Measurements from ENCODE around the gene ANKRD33B.
"Not testable (repeated sequence)": the region's sequence is repeated elsewhere in the genome, so short reads cannot be mapped to it uniquely, and the experiment has no call there.

The ANKRD33B gene

GRCh38 chr5:10563945-10564837, at the start of gene ANKRD33B:
Gene ANKRD33B, plus strand, starts transcription at chr5:10564070. Its CDS starts 398 bp downstream, at chr5:10564468.
- H3K27me3 Mint-ChIP-seq (ENCODE audit: low read depth) = peaks cover 26% of the 10 kb centered on the region
- H3K27ac Mint-ChIP-seq = peak within 1 kb of the TSS; percentile 83
- H3K36me3 Mint-ChIP-seq (ENCODE audit: low read depth) = no peaks in the 10 kb centered on the region
- no peaks in the 10 kb centered on the region for H3K9me3 Mint-ChIP-seq
- DNase-seq (ENCODE audit: low spot score) = peak; percentile 78
- H3K4me3 Mint-ChIP-seq = peak within 1 kb of the TSS; percentile 86
- peaks cover 21% of the 10 kb centered on the region for H3K4me1 Mint-ChIP-seq (ENCODE audit: low read depth)

GRCh38 chr5:10514572-10514971, 49.3 kb upstream of the ANKRD33B start:
- DNase-seq (ENCODE audit: low spot score); H3K4me1 Mint-ChIP-seq (ENCODE audit: low read depth); H3K36me3 Mint-ChIP-seq (ENCODE audit: low read depth); H3K27ac Mint-ChIP-seq; H3K27me3 Mint-ChIP-seq (ENCODE audit: low read depth); H3K4me3 Mint-ChIP-seq; H3K9me3 Mint-ChIP-seq: not testable (repeated sequence)

GRCh38 chr5:10515492-10515891, 48.4 kb upstream of the ANKRD33B start:
- Mint-ChIP-seq H3K27me3 (ENCODE audit: low read depth) (peaks cover 5% of the 10 kb centered on the region), H3K9me3 (peaks cover 4% of the 10 kb centered on the region), H3K4me1 (ENCODE audit: low read depth) (no peaks in the 10 kb centered on the region), H3K27ac (no peak overlapping the region), H3K4me3 (no peak overlapping the region), H3K36me3 (ENCODE audit: low read depth) (no peaks in the 10 kb centered on the region)
- DNase-seq (ENCODE audit: low spot score) = no peak

GRCh38 chr5:10518347-10518746, 45.5 kb upstream of the ANKRD33B start:
- Mint-ChIP-seq H3K9me3 (peaks cover 4% of the 10 kb centered on the region), H3K27me3 (ENCODE audit: low read depth) (peaks cover 5% of the 10 kb centered on the region), H3K36me3 (ENCODE audit: low read depth) (no peaks in the 10 kb centered on the region), H3K4me1 (ENCODE audit: low read depth) (no peaks in the 10 kb centered on the region), H3K27ac (no peak overlapping the region), H3K4me3 (no peak overlapping the region)
- no peak for DNase-seq (ENCODE audit: low spot score)

- H3K27me3 Mint-ChIP-seq (ENCODE audit: low read depth) = peaks cover 5% of the 10 kb centered on the region
- peaks cover 4% of the 10 kb centered on the region for H3K9me3 Mint-ChIP-seq
- DNase-seq (ENCODE audit: low spot score) = no peak
- H3K27ac Mint-ChIP-seq = no peak overlapping the region
- no peaks in the 10 kb centered on the region for H3K36me3 Mint-ChIP-seq (ENCODE audit: low read depth)
- H3K4me1 Mint-ChIP-seq (ENCODE audit: low read depth) = no peaks in the 10 kb centered on the region
- no peak overlapping the region for H3K4me3 Mint-ChIP-seq
Measured at GRCh38 chr5:10519729-10520128, 44.1 kb upstream of the ANKRD33B start.

DNA sequence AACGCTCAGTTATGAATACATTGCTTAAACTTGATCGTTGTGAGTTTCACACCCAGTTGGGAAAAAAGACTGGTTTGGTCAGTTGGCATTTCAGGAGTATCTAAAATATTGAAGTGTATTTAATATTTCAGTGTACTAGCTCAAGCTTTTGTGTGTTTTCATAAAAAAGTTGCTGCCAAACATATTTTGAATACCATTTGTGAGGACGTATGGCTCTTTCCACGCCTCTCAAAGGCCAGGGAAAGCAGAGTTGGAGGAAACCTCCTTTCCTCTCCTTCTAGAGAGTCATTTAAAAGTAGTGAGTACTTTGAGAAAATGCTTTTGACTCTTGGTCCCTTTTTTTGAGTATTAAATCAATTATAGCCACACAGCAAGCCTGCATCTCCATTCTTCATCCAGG, 43.2 kb upstream of the ANKRD33B start:
- Mint-ChIP-seq H3K36me3 (ENCODE audit: low read depth) (no peaks in the 10 kb centered on the region), H3K4me1 (ENCODE audit: low read depth) (no peaks in the 10 kb centered on the region), H3K9me3 (no peaks in the 10 kb centered on the region), H3K27ac (no peak overlapping the region), H3K4me3 (no peak overlapping the region), H3K27me3 (ENCODE audit: low read depth) (peaks cover 5% of the 10 kb centered on the region)
- no peak for DNase-seq (ENCODE audit: low spot score)

GRCh38 chr5:10521466-10522223, 42.2 kb upstream of the ANKRD33B start:
- Mint-ChIP-seq H3K27me3 (ENCODE audit: low read depth) (peaks cover 5% of the 10 kb centered on the region), H3K4me3 (no peak overlapping the region), H3K4me1 (ENCODE audit: low read depth) (no peaks in the 10 kb centered on the region), H3K36me3 (ENCODE audit: low read depth) (no peaks in the 10 kb centered on the region), H3K9me3 (no peaks in the 10 kb centered on the region), H3K27ac (no peak overlapping the region)
- no peak for DNase-seq (ENCODE audit: low spot score)

DNA sequence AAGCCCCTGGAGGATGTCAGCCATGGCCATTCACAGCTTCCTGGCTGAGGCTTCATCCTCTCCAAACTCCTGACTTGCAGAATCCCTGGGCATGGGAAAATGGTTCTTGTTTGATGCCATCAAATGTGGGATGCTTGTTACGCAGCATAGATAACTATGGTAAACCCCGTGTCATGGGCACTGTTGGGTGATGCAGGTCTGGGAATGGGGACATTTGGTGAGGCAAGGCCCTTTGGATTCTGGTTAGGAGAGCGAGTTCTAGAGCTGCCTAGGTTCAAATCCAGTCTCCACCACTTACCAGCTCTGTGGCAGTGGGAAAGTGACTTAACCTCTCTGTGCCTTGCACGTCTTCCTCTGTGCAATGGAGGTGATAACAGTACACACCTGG, 41.7 kb upstream of the ANKRD33B start:
- H3K36me3 Mint-ChIP-seq (ENCODE audit: low read depth) = no peaks in the 10 kb centered on the region
- no peak overlapping the region for H3K4me3 Mint-ChIP-seq
- H3K27ac Mint-ChIP-seq = no peak overlapping the region
- H3K4me1 Mint-ChIP-seq (ENCODE audit: low read depth) = no peaks in the 10 kb centered on the region
- H3K9me3 Mint-ChIP-seq = no peaks in the 10 kb centered on the region
- DNase-seq (ENCODE audit: low spot score) = no peak
- peaks cover 2% of the 10 kb centered on the region for H3K27me3 Mint-ChIP-seq (ENCODE audit: low read depth)

- no peaks in the 10 kb centered on the region for H3K27me3 Mint-ChIP-seq (ENCODE audit: low read depth)
- H3K9me3 Mint-ChIP-seq = no peaks in the 10 kb centered on the region
- DNase-seq (ENCODE audit: low spot score) = no peak
- H3K4me1 Mint-ChIP-seq (ENCODE audit: low read depth) = peaks cover 2% of the 10 kb centered on the region
- no peak overlapping the region for H3K4me3 Mint-ChIP-seq
- no peaks in the 10 kb centered on the region for H3K36me3 Mint-ChIP-seq (ENCODE audit: low read depth)
- H3K27ac Mint-ChIP-seq = no peak overlapping the region
Measured at GRCh38 chr5:10524376-10525123, 39.3 kb upstream of the ANKRD33B start.

DNA sequence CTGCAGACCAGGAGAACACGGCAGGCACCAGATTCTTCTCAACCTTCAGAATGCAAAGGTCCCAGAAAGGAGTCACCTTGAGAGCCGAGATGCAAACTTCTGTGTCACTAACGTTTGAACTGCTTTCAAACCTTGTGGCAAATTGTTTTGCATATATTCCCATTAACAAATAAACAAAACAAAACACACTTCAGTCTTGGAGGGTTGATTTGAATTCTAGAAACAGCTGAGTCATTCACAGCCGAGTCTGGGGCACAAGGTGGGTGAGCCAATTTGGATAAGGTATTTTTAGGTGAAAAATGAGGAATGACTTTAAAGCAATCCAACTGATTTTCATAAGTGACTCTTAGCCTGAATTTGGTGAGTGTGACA, 38.8 kb upstream of the ANKRD33B start:
- no peak overlapping the region for H3K27ac Mint-ChIP-seq

DNA sequence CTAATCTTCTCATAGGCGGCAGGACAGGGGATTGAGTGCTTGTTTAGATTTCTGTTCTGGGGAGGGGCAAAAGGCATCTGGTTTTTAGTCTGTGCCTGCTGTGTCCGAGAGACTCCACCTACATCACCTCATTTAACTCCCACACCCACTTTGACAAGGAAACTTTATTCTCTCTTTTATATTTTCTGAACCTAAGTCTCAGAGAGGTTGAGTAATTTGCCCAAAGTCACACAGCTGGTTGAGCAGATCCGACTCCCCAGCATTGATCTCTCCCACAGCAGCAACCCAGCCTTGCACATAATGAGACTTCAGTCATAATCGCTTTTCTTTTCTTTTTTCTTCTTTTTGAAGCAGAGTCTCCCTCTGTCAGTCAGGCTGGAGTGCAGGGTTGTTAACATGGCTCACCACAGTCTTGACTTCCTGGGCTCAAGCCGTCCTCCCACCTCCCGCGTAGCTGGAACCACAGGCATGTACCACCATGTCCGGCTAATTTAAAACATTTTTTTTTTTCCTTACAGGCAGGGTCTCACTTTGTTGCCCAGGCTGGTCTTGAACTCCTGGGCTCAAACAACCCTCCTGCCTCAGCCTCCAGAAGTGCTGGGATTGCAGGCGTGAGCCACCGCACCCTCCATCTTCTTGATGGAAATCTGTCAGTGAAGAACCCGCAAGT, 36.5 kb upstream of the ANKRD33B start:
- Mint-ChIP-seq H3K27ac (no peak overlapping the region), H3K36me3 (ENCODE audit: low read depth) (no peaks in the 10 kb centered on the region)

More for the DNA sequence above, 38.8 kb upstream of the ANKRD33B start:
- H3K4me3 Mint-ChIP-seq = no peak overlapping the region
- no peaks in the 10 kb centered on the region for H3K9me3 Mint-ChIP-seq
- H3K36me3 Mint-ChIP-seq (ENCODE audit: low read depth) = no peaks in the 10 kb centered on the region
- DNase-seq (ENCODE audit: low spot score) = no peak
- peaks cover 2% of the 10 kb centered on the region for H3K4me1 Mint-ChIP-seq (ENCODE audit: low read depth)
- no peaks in the 10 kb centered on the region for H3K27me3 Mint-ChIP-seq (ENCODE audit: low read depth)

GRCh38 chr5:10528056-10528816, 35.6 kb upstream of the ANKRD33B start:
- Mint-ChIP-seq H3K4me1 (ENCODE audit: low read depth) (peaks cover 2% of the 10 kb centered on the region), H3K27me3 (ENCODE audit: low read depth) (peaks cover 2% of the 10 kb centered on the region), H3K4me3 (no peak overlapping the region), H3K36me3 (ENCODE audit: low read depth) (no peaks in the 10 kb centered on the region), H3K9me3 (no peaks in the 10 kb centered on the region), H3K27ac (no peak overlapping the region)
- DNase-seq (ENCODE audit: low spot score) = no peak

More for the DNA sequence above, 36.5 kb upstream of the ANKRD33B start:
- peaks cover 2% of the 10 kb centered on the region for H3K27me3 Mint-ChIP-seq (ENCODE audit: low read depth)
- H3K4me1 Mint-ChIP-seq (ENCODE audit: low read depth) = peaks cover 2% of the 10 kb centered on the region
- no peaks in the 10 kb centered on the region for H3K9me3 Mint-ChIP-seq
- DNase-seq (ENCODE audit: low spot score) = no peak
- H3K4me3 Mint-ChIP-seq = no peak overlapping the region

- Mint-ChIP-seq H3K27ac (no peak overlapping the region), H3K4me3 (no peak overlapping the region), H3K9me3 (no peaks in the 10 kb centered on the region)
Measured at GRCh38 chr5:10528827-10529226, 35.0 kb upstream of the ANKRD33B start.

More at GRCh38 chr5:10528827-10529226, 35.0 kb upstream of the ANKRD33B start:
- Mint-ChIP-seq H3K4me1 (ENCODE audit: low read depth) (peaks cover 2% of the 10 kb centered on the region), H3K27me3 (ENCODE audit: low read depth) (peaks cover 2% of the 10 kb centered on the region), H3K36me3 (ENCODE audit: low read depth) (no peaks in the 10 kb centered on the region)
- DNase-seq (ENCODE audit: low spot score) = no peak

All from T-helper 2 cell treated with Interferon-gamma antibody and Interleukin-4, amounts not matched to agents 5 μg/mL and 100 μg/mL, for 36 hours (primary cell).